Suprapubic skin (tissue), 4 donors: Measurements from ENCODE around the gene MRPL16. TPM values are rescaled to one million over a fixed set of nuclear protein-coding genes. Genes with fewer than 3 reads are reported as not detected.
A peak's percentile ranks its signal among the peaks of the same experiment; 100 is the strongest.

Experiments used
- DNase-seq, 2 donors: peaks; one replicate each; pipeline ENCODE4 v3.0.0-alpha.2; 2019; ENCODE audit warnings: low spot score in 2 of 2
- H3K27ac ChIP-seq: fragments of 200-600 bp; sonication (generic); one replicate; pipeline ENCODE4 v1.5.1; 2019
- H3K27me3 ChIP-seq: fragments of 200-600 bp; sonication (generic); one replicate; pipeline ENCODE4 v1.5.1; 2019
- H3K36me3 ChIP-seq: fragments of 200-600 bp; sonication (generic); one replicate; pipeline ENCODE4 v1.5.1; 2019
- H3K4me1 ChIP-seq: fragments of 200-600 bp; sonication (generic); one replicate; pipeline ENCODE4 v1.5.1; 2019
- H3K4me3 ChIP-seq: fragments of 200-600 bp; sonication (generic); one replicate; pipeline ENCODE4 v1.5.1; 2019; ENCODE audit warnings: mild to moderate bottlenecking
- H3K9me3 ChIP-seq: fragments of 200-600 bp; sonication (generic); one replicate; pipeline ENCODE4 v1.5.1; 2019
- CTCF ChIP-seq, 2 donors: fragments of 200-600 bp in 1 of 2; fragments of 450-650 bp in 1 of 2; sonication (generic) in 1 of 2; IDR thresholded peaks; one replicate each; pipeline ENCODE4 v1.5.1; 2016 to 2019; ENCODE audit warnings: antibody characterized with exemption in 2 of 2, mild to moderate bottlenecking in 1 of 2, moderate library complexity in 1 of 2
- EP300 ChIP-seq: sonication (generic); formaldehyde crosslinking; IDR thresholded peaks from one replicate; pipeline ENCODE4 v1.6.1; 2017; ENCODE audit warnings: antibody characterized with exemption
- POLR2A ChIP-seq, 2 donors: fragments of 450-650 bp; IDR thresholded peaks; one replicate each; pipeline ENCODE4 v1.6.1; 2017; ENCODE audit warnings: antibody characterized with exemption in 2 of 2, mild to moderate bottlenecking in 2 of 2, moderate library complexity in 2 of 2
- POLR2AphosphoS5 ChIP-seq, 3 donors: sonication (generic); formaldehyde crosslinking; IDR thresholded peaks; one replicate each; pipeline ENCODE4 v1.6.1; 2017; ENCODE audit warnings: antibody characterized with exemption in 3 of 3
- WGBS: methylation state at CpG from one replicate; pipeline ENCODE4 v1.1.5; 2018; 5-methylcytosine and 5-hydroxymethylcytosine counted together
- total RNA-seq, 4 donors: library from RNA; depleted of rRNA; stranded (reverse); fragments of >200 nt; gene quantifications; one replicate each; pipeline ENCODE4 v1.1.0, GENCODE V29; 2016

The MRPL16 gene
- total RNA-seq, 4 donors from 2014 or later, result 27.8 to 42.0 (median 32.4) TPM

GRCh38 chr11:59761993-59762392 is 48.6 kb downstream of the MRPL16 start:
- no peak for DNase-seq
- peaks cover 48% of the 10 kb centered on the region for H3K4me1 ChIP-seq
- peaks cover 7% of the 10 kb centered on the region for H3K36me3 ChIP-seq
- WGBS, result 71% methylated on average over 5 of the region's 6 CpGs
- TF ChIP-seq POLR2A (IDR thresholded peaks at IDR 0.05) (no peak), CTCF (IDR thresholded peaks at IDR 0.05) (no peak), POLR2AphosphoS5 (IDR thresholded peaks at IDR 0.05) (no peak), EP300 (no peak)
- H3K27ac ChIP-seq, result no peak overlapping the region
- no peak overlapping the region for H3K4me3 ChIP-seq
- no peaks in the 10 kb centered on the region for H3K27me3 ChIP-seq
- no peaks in the 10 kb centered on the region for H3K9me3 ChIP-seq

- 86% methylated on average over 4 of the region's 4 CpGs for WGBS
- DNase-seq, result no peak
- TF ChIP-seq POLR2A (IDR thresholded peaks at IDR 0.05) (no peak), CTCF (IDR thresholded peaks at IDR 0.05) (no peak), POLR2AphosphoS5 (IDR thresholded peaks at IDR 0.05) (no peak), EP300 (no peak)
- H3K4me1 ChIP-seq, result peaks cover 50% of the 10 kb centered on the region
- H3K27ac ChIP-seq, result no peak overlapping the region
- no peaks in the 10 kb centered on the region for H3K9me3 ChIP-seq
- peaks cover 7% of the 10 kb centered on the region for H3K36me3 ChIP-seq
- H3K27me3 ChIP-seq, result no peaks in the 10 kb centered on the region
- no peak overlapping the region for H3K4me3 ChIP-seq
Observed at GRCh38 chr11:59760771-59761170, 49.8 kb downstream of the MRPL16 start.

GRCh38 chr11:59759900-59760299 is 50.7 kb downstream of the MRPL16 start:
- 57% methylated on average over 4 of the region's 4 CpGs for WGBS
- Histone ChIP-seq H3K36me3 (peaks cover 7% of the 10 kb centered on the region), H3K9me3 (no peaks in the 10 kb centered on the region), H3K4me3 (no peak overlapping the region), H3K27me3 (no peaks in the 10 kb centered on the region), H3K27ac (no peak overlapping the region), H3K4me1 (peaks cover 42% of the 10 kb centered on the region)
- DNase-seq, result no peak
- no peak for TF ChIP-seq EP300
- TF ChIP-seq POLR2AphosphoS5 (IDR thresholded peaks at IDR 0.05), result no peak
- TF ChIP-seq POLR2A (IDR thresholded peaks at IDR 0.05), result no peak
- TF ChIP-seq CTCF (IDR thresholded peaks at IDR 0.05), result no peak

- H3K4me3 ChIP-seq, result no peak overlapping the region
- DNase-seq, result no peak
- WGBS, result 84% methylated on average over 4 of the region's 4 CpGs
- H3K27me3 ChIP-seq, result no peaks in the 10 kb centered on the region
- H3K36me3 ChIP-seq, result peaks cover 7% of the 10 kb centered on the region
- H3K4me1 ChIP-seq, result peaks cover 47% of the 10 kb centered on the region
- H3K27ac ChIP-seq, result no peak overlapping the region
- H3K9me3 ChIP-seq, result no peaks in the 10 kb centered on the region
- no peak for TF ChIP-seq CTCF (IDR thresholded peaks at IDR 0.05)
- TF ChIP-seq POLR2A (IDR thresholded peaks at IDR 0.05), result no peak
- TF ChIP-seq EP300, result no peak
- no peak for TF ChIP-seq POLR2AphosphoS5 (IDR thresholded peaks at IDR 0.05)
Observed at GRCh38 chr11:59758401-59759037, 52.1 kb downstream of the MRPL16 start.

GRCh38 chr11:59756845-59757244 is 53.7 kb downstream of the MRPL16 start:
- WGBS, result 22% methylated on average over 4 of the region's 4 CpGs
- peaks cover 40% of the 10 kb centered on the region for H3K4me1 ChIP-seq
- no peak for TF ChIP-seq POLR2A (IDR thresholded peaks at IDR 0.05)
- no peak for TF ChIP-seq CTCF (IDR thresholded peaks at IDR 0.05)
- no peak for TF ChIP-seq EP300
- no peak for TF ChIP-seq POLR2AphosphoS5 (IDR thresholded peaks at IDR 0.05)
- DNase-seq, result no peak
- no peaks in the 10 kb centered on the region for H3K9me3 ChIP-seq
- peak overlapping the region; percentile 78 for H3K4me3 ChIP-seq
- H3K27ac ChIP-seq, result peak overlapping the region; percentile 95
- no peaks in the 10 kb centered on the region for H3K27me3 ChIP-seq
- H3K36me3 ChIP-seq, result no peaks in the 10 kb centered on the region
